K562 (cell line): Measurements from ENCODE around the gene XKR7. TPM values are rescaled to one million over a fixed set of nuclear protein-coding genes. Genes with fewer than 3 reads are reported as not detected.

ENCODE experiments used
- BRD4 ChIP-seq: fragments of 200-600 bp; sonication (generic); IDR thresholded peaks from 2 replicates; pipeline ENCODE4 v1.6.1; 2017; ENCODE audit warnings: inconsistent platforms
- CBX3 ChIP-seq, 2 experiments: IDR thresholded peaks; 1 replicate in 1 of 2; 2 replicates in 1 of 2; pipeline ENCODE4 v1.6.1; 2012; ENCODE audit warnings: inconsistent platforms in 2 of 2, low read length in 2 of 2, borderline replicate concordance in 1 of 2, control low read depth in 1 of 2
- CXXC5 ChIP-seq: fragments of 250-450 bp; sonication (Bioruptor Pico); IDR thresholded peaks from 2 replicates; pipeline ENCODE4 v1.8.0; 2022; ENCODE audit warnings: inconsistent platforms, mild to moderate bottlenecking, moderate library complexity
- GABPA ChIP-seq: fragments of 200-800 bp; sonication (Bioruptor generic); conservative IDR thresholded peaks from 2 replicates; pipeline ENCODE4 v1.6.1; 2016; ENCODE audit warnings: low read depth, missing genetic modification characterization, missing compliant biosample characterization
- KLF1 ChIP-seq: fragments of 450-650 bp; IDR thresholded peaks from 2 replicates; pipeline ENCODE4 v1.6.1; 2016; ENCODE audit warnings: missing genetic modification characterization, missing compliant biosample characterization
- MEF2A ChIP-seq: IDR thresholded peaks from 2 replicates; pipeline ENCODE4 v1.6.1; 2011; ENCODE audit warnings: low read depth, mild to moderate bottlenecking, low read length, moderate library complexity; ENCODE audit not compliant: control insufficient read depth
- MEF2D ChIP-seq: conservative IDR thresholded peaks from 2 replicates; pipeline ENCODE4 v1.6.1; 2016; ENCODE audit warnings: low read depth, missing genetic modification characterization, missing compliant biosample characterization
- NFIX ChIP-seq: fragments of 250-450 bp; sonication (Bioruptor Pico); IDR thresholded peaks from 2 replicates; pipeline ENCODE4 v1.4.0; 2020; ENCODE audit warnings: low read depth, mild to moderate bottlenecking, moderate library complexity
- POLR2B ChIP-seq: fragments of 450-650 bp; IDR thresholded peaks from 2 replicates; pipeline ENCODE4 v1.6.1; 2018; ENCODE audit warnings: low read depth; ENCODE audit not compliant: partially characterized antibody
- SAFB ChIP-seq: fragments of 200-400 bp; formaldehyde crosslinking; IDR thresholded peaks from 2 replicates; pipeline ENCODE4 v1.6.1; 2017; ENCODE audit warnings: low read depth, low read length, borderline replicate concordance
- SP1 ChIP-seq: sonication (generic); formaldehyde crosslinking; IDR thresholded peaks from 2 replicates; pipeline ENCODE4 v1.8.1; 2022; ENCODE audit warnings: mild to moderate bottlenecking, missing genetic modification reagents
- STAT5A ChIP-seq: IDR thresholded peaks from 2 replicates; pipeline ENCODE4 v1.6.1; 2012; ENCODE audit warnings: low read length, inconsistent platforms, borderline replicate concordance
- ZNF224 ChIP-seq: sonication (generic); formaldehyde crosslinking; IDR thresholded peaks from 2 replicates; pipeline ENCODE4 v1.8.0; 2022; ENCODE audit warnings: mild to moderate bottlenecking, missing genetic modification reagents
- ZNF444 ChIP-seq: fragments of 250-450 bp; sonication (Bioruptor Pico); IDR thresholded peaks from 2 replicates; pipeline ENCODE4 v1.4.0; 2020; ENCODE audit warnings: mild to moderate bottlenecking, moderate library complexity
- ZNF695 ChIP-seq: fragments of 450-650 bp; formaldehyde crosslinking; IDR thresholded peaks from 2 replicates; pipeline ENCODE4 v1.4.0; 2020; ENCODE audit warnings: mild to moderate bottlenecking, moderate library complexity
- ZZZ3 ChIP-seq: fragments of 450-650 bp; IDR thresholded peaks from 2 replicates; pipeline ENCODE4 v1.6.1; 2016; ENCODE audit warnings: antibody characterized with exemption, mild to moderate bottlenecking, moderate library complexity
- polyA plus RNA-seq, 8 experiments: library from polyadenylated mRNA; depleted of rRNA in 4 of 8; stranded (reverse) in 5 of 8; unstranded in 3 of 8; fragments of >200 nt; fragmentation: Nextera tagmentation in 2 of 8; fragmentation: Illumina TruSeq in 1 of 8; extraction: Ambion mirVana in 2 of 8; extraction: Trizol in 1 of 8; gene quantifications; 2 replicates each; pipeline versions ENCODE4 v1.2.1 to v1.2.3, GENCODE V29; 2011 to 2014; ENCODE audit warnings: inconsistent platforms in 1 of 8, missing spikeins in 1 of 8
- total RNA-seq, 7 experiments: library from RNA; depleted of rRNA in 6 of 7; stranded (reverse); fragments of >200 nt in 6 of 7; fragmentation: Illumina TruSeq in 2 of 7; extraction: Trizol in 2 of 7; gene quantifications; 2 replicates each; pipeline versions ENCODE4 v1.2.1 to v1.2.3, GENCODE V29; 2011 to 2021; ENCODE audit warnings: low replicate concordance in 1 of 7
- TF ChIP-seq, protein P1 (sequence below): sonication (generic); formaldehyde crosslinking; IDR thresholded peaks from 2 replicates; pipeline ENCODE4 v1.8.0; 2022; ENCODE audit warnings: mild to moderate bottlenecking, low read depth, missing genetic modification reagents
- TF ChIP-seq, protein P2 (sequence below): sonication (generic); formaldehyde crosslinking; IDR thresholded peaks from 2 replicates; pipeline ENCODE4 v1.5.0; 2020; ENCODE audit warnings: missing genetic modification reagents
- TF ChIP-seq, protein P3 (sequence below): IDR thresholded peaks from 2 replicates; pipeline ENCODE4 v1.6.1; 2011; ENCODE audit not compliant: insufficient read length; ENCODE audit errors: extremely low read depth
- TF ChIP-seq, protein P4 (sequence below): sonication (generic); formaldehyde crosslinking; IDR thresholded peaks from 2 replicates; pipeline ENCODE4 v1.9.0; 2022; ENCODE audit warnings: mild to moderate bottlenecking, missing genetic modification reagents
- TF ChIP-seq, protein P5 (sequence below): fragments of 450-650 bp; formaldehyde crosslinking; IDR thresholded peaks from 2 replicates; pipeline ENCODE4 v1.4.0; 2020; ENCODE audit warnings: mild to moderate bottlenecking, moderate library complexity

The XKR7 gene
- total and polyA plus RNA-seq, 9 of the 15 experiments (the other 6 are each of a cell fraction or from before 2014, with no cell fraction given) = 0.02 TPM; not detected in 8

DNA sequence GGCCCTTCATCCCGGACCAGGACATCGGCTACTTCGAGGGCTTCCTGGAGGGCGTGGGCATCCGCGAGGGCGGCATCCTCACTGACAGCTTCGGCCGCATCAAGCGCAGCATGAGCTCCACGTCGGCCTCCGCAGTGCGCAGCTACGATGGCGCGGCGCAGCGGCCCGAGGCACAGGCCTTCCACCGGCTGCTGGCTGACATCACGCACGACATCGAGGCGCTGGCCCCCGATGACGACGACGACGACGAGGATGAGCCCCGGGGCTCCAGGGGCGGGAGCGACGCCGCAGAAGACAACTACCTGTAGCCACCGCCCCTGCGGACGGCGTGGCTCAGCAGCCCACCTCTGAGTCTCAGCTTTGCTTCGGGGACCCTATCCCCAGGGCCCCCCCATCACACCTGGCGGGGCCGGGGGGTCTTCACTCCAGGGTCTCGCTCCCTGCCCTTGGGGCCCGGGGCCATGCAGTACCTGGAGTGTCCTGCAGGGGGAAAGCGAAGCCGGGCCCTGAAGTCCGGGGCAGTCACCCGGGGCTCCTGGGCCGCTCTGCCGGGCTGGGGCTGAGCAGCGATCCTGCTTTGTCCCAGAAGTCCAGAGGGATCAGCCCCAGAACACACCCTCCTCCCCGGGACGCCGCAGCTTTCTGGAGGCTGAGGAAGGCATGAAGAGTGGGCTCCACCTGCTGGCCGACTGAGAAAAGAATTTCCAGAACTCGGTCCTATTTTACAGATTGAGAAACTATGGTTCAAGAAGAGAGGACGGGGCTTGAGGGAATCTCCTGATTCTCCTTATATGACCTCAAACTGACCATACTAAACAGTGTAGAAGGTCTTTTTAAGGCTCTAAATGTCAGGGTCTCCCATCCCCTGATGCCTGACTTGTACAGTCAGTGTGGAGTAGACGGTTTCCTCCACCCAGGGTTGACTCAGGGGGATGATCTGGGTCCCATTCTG, 63.3 kb downstream of the XKR7 start (continued):
- TF ChIP-seq POLR2B = no peak
- TF ChIP-seq ZNF444 (CRISPR knock-in tag) = no peak
- no peak for TF ChIP-seq MEF2D (tag)
- TF ChIP-seq KLF1 (tag) = no peak
- TF ChIP-seq, protein P1, sequence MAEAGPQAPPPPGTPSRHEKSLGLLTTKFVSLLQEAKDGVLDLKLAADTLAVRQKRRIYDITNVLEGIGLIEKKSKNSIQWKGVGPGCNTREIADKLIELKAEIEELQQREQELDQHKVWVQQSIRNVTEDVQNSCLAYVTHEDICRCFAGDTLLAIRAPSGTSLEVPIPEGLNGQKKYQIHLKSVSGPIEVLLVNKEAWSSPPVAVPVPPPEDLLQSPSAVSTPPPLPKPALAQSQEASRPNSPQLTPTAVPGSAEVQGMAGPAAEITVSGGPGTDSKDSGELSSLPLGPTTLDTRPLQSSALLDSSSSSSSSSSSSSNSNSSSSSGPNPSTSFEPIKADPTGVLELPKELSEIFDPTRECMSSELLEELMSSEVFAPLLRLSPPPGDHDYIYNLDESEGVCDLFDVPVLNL = no peak
- TF ChIP-seq STAT5A = no peak
- no peak for TF ChIP-seq SAFB
- TF ChIP-seq NFIX (CRISPR knock-in tag) = no peak
- TF ChIP-seq, protein P2, sequence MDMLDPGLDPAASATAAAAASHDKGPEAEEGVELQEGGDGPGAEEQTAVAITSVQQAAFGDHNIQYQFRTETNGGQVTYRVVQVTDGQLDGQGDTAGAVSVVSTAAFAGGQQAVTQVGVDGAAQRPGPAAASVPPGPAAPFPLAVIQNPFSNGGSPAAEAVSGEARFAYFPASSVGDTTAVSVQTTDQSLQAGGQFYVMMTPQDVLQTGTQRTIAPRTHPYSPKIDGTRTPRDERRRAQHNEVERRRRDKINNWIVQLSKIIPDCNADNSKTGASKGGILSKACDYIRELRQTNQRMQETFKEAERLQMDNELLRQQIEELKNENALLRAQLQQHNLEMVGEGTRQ (CRISPR knock-in tag) = no peak
- TF ChIP-seq BRD4 = no peak
- no peak for TF ChIP-seq MEF2A
- TF ChIP-seq ZZZ3 = no peak
- 0 out of 2 replicates have a peak, but pooled peaks have one; percentile 49 for TF ChIP-seq SP1 (CRISPR knock-in tag)
- no peak for TF ChIP-seq CBX3 (IDR thresholded peaks at IDR 0.05; ENCODE audit: borderline replicate concordance in 1 of 2, low read length in 2 of 2)
- no peak for TF ChIP-seq ZNF224 (CRISPR knock-in tag)
- no peak for TF ChIP-seq ZNF695 (CRISPR knock-in tag)
- TF ChIP-seq, protein P3, sequence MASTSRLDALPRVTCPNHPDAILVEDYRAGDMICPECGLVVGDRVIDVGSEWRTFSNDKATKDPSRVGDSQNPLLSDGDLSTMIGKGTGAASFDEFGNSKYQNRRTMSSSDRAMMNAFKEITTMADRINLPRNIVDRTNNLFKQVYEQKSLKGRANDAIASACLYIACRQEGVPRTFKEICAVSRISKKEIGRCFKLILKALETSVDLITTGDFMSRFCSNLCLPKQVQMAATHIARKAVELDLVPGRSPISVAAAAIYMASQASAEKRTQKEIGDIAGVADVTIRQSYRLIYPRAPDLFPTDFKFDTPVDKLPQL = no peak
- peak; percentile 29; the same call in 1 of the 2 replicates for TF ChIP-seq CXXC5 (CRISPR knock-in tag)
- TF ChIP-seq, protein P4, sequence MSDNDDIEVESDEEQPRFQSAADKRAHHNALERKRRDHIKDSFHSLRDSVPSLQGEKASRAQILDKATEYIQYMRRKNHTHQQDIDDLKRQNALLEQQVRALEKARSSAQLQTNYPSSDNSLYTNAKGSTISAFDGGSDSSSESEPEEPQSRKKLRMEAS (CRISPR knock-in tag) = 0 out of 2 replicates have a peak, but pooled peaks have one; percentile 11
- TF ChIP-seq, protein P5, sequence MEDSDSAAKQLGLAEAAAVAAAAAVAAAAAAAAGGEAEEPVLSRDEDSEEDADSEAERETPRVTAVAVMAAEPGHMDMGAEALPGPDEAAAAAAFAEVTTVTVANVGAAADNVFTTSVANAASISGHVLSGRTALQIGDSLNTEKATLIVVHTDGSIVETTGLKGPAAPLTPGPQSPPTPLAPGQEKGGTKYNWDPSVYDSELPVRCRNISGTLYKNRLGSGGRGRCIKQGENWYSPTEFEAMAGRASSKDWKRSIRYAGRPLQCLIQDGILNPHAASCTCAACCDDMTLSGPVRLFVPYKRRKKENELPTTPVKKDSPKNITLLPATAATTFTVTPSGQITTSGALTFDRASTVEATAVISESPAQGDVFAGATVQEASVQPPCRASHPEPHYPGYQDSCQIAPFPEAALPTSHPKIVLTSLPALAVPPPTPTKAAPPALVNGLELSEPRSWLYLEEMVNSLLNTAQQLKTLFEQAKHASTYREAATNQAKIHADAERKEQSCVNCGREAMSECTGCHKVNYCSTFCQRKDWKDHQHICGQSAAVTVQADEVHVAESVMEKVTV (CRISPR knock-in tag) = peak; percentile 71
- no peak for TF ChIP-seq GABPA (tag)
